ENCODE measurements around the gene OR5H6. TPM values are rescaled to one million over a fixed set of nuclear protein-coding genes. Genes with fewer than 3 reads are reported as not detected.

OR5H6 gene
- total and polyA plus RNA-seq, 2 of the 13 experiments (the other 11 are each of a cell fraction or from before 2014, with no cell fraction given), result not detected

GRCh38 chr3:98291332-98291957 lies 27.4 kb downstream of the OR5H6 start (continued):
- TF ChIP-seq ZMYM2 (CRISPR knock-in tag; IDR thresholded peaks at IDR 0.05) (no peak), ZBTB25 (CRISPR knock-in tag; IDR thresholded peaks at IDR 0.05) (no peak), CHD2 (IDR thresholded peaks at IDR 0.05; ENCODE audit: low read depth, low read length) (no peak), ZFP36L2 (CRISPR knock-in tag; IDR thresholded peaks at IDR 0.05) (no peak), ZNF136 (CRISPR knock-in tag; IDR thresholded peaks at IDR 0.05; ENCODE audit: low read depth) (no peak), THAP11 (CRISPR knock-in tag; IDR thresholded peaks at IDR 0.05) (no peak), HOXA5 (CRISPR knock-in tag; IDR thresholded peaks at IDR 0.05) (no peak), RELA (CRISPR knock-in tag; IDR thresholded peaks at IDR 0.05) (no peak), IRF2 (CRISPR knock-in tag; IDR thresholded peaks at IDR 0.05) (no peak), SMAD9 (CRISPR knock-in tag; IDR thresholded peaks at IDR 0.05) (no peak), ZNF275 (CRISPR knock-in tag; IDR thresholded peaks at IDR 0.05; ENCODE audit: borderline replicate concordance) (no peak), ZNF709 (CRISPR knock-in tag; IDR thresholded peaks at IDR 0.05) (no peak), ZBTB44 (CRISPR knock-in tag; IDR thresholded peaks at IDR 0.05) (no peak), CENPX (CRISPR knock-in tag; IDR thresholded peaks at IDR 0.05) (no peak), ARID5B (CRISPR knock-in tag; IDR thresholded peaks at IDR 0.05) (peak; percentile 65; the same call in 1 of the 2 replicates), MED13 (CRISPR knock-in tag; IDR thresholded peaks at IDR 0.05) (no peak), ZNF609 (CRISPR knock-in tag; IDR thresholded peaks at IDR 0.05; ENCODE audit: borderline replicate concordance) (no peak)

Data from HepG2 (cell line).